ENCODE data around the gene NIPAL1. TPM values are rescaled to one million over a fixed set of nuclear protein-coding genes. Genes with fewer than 3 reads are reported as not detected.

Gene NIPAL1
- total RNA-seq, 4 donors from 2014 or later, result 30.2 to 37.5 (median 33.9) TPM

DNA sequence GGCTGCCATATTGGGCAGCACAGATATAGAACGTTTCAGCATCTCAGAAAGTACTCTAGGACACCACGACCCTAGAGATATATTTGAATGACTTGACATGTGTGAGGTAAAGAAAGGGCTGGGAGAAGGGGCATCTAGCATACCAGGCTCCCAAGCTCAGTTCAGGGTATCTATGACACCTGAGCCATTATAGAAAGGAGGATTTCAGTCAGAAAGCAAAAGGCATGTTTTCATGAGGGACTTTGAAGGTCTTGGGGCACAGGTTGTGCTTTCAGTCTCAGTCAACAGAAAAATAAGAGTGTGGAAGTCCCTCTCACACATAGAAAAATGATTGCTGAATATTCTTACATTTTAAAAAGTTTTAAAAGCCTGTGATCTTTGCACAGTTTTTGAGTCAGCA lies 51.6 kb downstream of the NIPAL1 start:
- intact Hi-C loops (cut with DNase I), result no loop called here
- Histone ChIP-seq H3K36me3 (no peaks in the 10 kb centered on the region), H3K9me3 (no peaks in the 10 kb centered on the region), H3K27me3 (no peaks in the 10 kb centered on the region), H3K4me1 (no peaks in the 10 kb centered on the region), H3K27ac (no peak overlapping the region), H3K4me3 (no peak overlapping the region)
- TF ChIP-seq, protein P1, sequence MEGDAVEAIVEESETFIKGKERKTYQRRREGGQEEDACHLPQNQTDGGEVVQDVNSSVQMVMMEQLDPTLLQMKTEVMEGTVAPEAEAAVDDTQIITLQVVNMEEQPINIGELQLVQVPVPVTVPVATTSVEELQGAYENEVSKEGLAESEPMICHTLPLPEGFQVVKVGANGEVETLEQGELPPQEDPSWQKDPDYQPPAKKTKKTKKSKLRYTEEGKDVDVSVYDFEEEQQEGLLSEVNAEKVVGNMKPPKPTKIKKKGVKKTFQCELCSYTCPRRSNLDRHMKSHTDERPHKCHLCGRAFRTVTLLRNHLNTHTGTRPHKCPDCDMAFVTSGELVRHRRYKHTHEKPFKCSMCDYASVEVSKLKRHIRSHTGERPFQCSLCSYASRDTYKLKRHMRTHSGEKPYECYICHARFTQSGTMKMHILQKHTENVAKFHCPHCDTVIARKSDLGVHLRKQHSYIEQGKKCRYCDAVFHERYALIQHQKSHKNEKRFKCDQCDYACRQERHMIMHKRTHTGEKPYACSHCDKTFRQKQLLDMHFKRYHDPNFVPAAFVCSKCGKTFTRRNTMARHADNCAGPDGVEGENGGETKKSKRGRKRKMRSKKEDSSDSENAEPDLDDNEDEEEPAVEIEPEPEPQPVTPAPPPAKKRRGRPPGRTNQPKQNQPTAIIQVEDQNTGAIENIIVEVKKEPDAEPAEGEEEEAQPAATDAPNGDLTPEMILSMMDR (IDR thresholded peaks at IDR 0.05), result no peak
- TF ChIP-seq POLR2A (IDR thresholded peaks at IDR 0.05), result no peak
- 63 to 68% methylated on average over 2 of the region's 2 CpGs for WGBS, 2 donors
- no peak for DNase-seq

DNA sequence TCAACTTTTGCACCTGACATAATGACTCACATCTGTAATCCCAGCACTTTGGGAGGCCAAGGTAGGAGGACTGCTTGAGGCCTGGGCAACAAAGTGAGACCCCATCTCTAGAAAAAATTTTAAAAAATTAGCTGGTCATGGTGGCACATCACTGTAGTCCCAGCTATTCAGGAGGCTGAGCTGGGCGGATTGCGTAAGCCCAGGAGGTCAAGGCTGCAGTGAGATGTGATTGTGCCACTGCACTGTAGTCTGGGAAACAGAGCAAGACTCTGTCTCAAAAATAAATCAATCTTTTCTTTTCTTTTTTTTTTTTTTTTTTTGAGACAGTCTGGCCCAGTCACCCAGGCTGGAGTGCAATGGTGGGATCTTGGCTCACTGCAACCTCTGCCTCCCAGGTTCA lies 52.5 kb downstream of the NIPAL1 start:
- intact Hi-C loops (cut with DNase I), result no loop called here
- no peaks in the 10 kb centered on the region for H3K9me3 ChIP-seq
- no peaks in the 10 kb centered on the region for H3K27me3 ChIP-seq
- H3K27ac ChIP-seq, result no peak overlapping the region
- no peak for TF ChIP-seq POLR2A (IDR thresholded peaks at IDR 0.05)
- TF ChIP-seq, protein P1 (IDR thresholded peaks at IDR 0.05), result no peak
- no peaks in the 10 kb centered on the region for H3K36me3 ChIP-seq
- 45 to 50% methylated on average over 2 of the region's 2 CpGs for WGBS, 2 donors
- no peaks in the 10 kb centered on the region for H3K4me1 ChIP-seq
- no peak for DNase-seq
- H3K4me3 ChIP-seq, result no peak overlapping the region

DNA sequence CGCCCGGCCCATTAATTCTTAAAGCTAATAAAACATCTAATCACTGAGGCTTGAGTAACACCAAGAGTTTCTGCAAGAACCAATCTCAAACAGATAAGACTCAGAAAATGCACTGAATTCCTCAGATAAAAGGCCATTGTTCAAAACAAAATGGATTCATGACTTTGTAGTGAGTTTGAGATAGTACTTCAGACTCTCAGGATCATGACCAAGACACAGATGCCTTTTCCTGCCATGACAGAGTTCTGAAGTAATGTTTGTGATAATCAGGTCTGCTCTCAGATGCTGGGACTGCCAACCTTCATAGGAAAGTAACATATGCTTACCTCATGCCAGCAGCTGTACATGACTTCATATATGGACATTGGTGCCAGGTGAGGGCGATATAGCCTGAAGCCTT lies 54.6 kb downstream of the NIPAL1 start:
- DNase-seq, result no peak
- no peak overlapping the region for H3K27ac ChIP-seq
- intact Hi-C loops (cut with DNase I), result no loop called here
- no peak overlapping the region for H3K4me3 ChIP-seq
- H3K36me3 ChIP-seq, result no peaks in the 10 kb centered on the region
- WGBS, 2 donors, result 67 to 86% methylated on average over 1 to 3 of the region's 3 CpGs
- TF ChIP-seq POLR2A (IDR thresholded peaks at IDR 0.05), result no peak
- TF ChIP-seq, protein P1 (IDR thresholded peaks at IDR 0.05), result no peak
- H3K9me3 ChIP-seq, result no peaks in the 10 kb centered on the region
- no peaks in the 10 kb centered on the region for H3K27me3 ChIP-seq
- no peaks in the 10 kb centered on the region for H3K4me1 ChIP-seq

DNA sequence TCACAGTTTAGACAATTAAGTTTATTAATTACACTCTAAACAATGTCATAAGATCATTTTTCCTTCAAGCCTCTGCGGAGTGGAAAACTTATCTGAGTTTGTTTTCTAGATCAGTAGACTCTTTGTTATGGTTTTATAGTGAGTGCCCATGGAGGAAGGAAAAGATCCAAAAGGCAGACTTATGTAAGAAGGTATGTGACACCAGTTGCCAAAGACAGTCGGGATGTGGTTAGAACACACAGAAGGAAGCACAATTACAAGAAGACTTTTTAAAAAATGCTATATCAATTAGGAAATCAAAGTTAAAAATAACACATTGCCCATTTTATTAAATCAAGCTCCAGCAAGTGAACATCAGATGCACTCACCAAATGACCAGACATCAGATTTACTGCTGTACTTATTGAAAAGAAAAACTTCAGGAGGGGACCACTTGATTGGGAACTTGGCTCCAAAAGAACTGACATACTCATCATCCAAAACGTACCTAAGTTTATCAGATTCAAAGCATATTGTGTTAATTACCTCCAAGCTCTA lies 57.1 kb downstream of the NIPAL1 start:
- H3K36me3 ChIP-seq, result no peaks in the 10 kb centered on the region
- no peak overlapping the region for H3K27ac ChIP-seq
- DNase-seq, result no peak
- TF ChIP-seq POLR2A (IDR thresholded peaks at IDR 0.05), result no peak
- TF ChIP-seq, protein P1 (IDR thresholded peaks at IDR 0.05), result no peak
- H3K4me1 ChIP-seq, result no peaks in the 10 kb centered on the region
- 52% methylated on average over 3 of the region's 3 CpGs for WGBS, 2 donors
- intact Hi-C loops (cut with DNase I), result no loop called here
- no peak overlapping the region for H3K4me3 ChIP-seq
- no peaks in the 10 kb centered on the region for H3K9me3 ChIP-seq
- H3K27me3 ChIP-seq, result no peaks in the 10 kb centered on the region

DNA sequence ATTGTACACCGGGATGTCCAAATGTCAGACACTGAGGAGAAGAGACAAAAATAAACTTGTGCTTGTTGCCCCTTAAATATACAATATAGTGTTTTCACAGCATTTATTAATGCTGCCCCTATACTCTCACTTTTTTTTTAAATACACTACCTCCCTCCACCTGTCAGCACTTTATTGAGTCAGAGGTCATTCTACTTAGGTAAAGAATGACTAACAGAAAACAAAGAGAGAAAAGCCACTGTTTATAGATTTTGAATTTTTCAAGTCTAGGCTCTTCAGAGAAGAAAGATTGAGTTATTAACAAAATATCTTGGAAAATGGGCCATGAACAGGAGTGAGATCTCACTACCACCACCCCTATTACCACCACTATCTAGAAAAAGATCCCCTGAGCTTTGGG lies 58.1 kb downstream of the NIPAL1 start:
- 69 to 86% methylated on average over 1 of the region's 1 CpG for WGBS, 2 donors
- intact Hi-C loops (cut with DNase I), result no loop called here
- no peaks in the 10 kb centered on the region for H3K36me3 ChIP-seq
- no peak overlapping the region for H3K27ac ChIP-seq
- no peaks in the 10 kb centered on the region for H3K9me3 ChIP-seq
- DNase-seq, result no peak
- no peaks in the 10 kb centered on the region for H3K27me3 ChIP-seq
- no peaks in the 10 kb centered on the region for H3K4me1 ChIP-seq
- TF ChIP-seq, protein P1 (IDR thresholded peaks at IDR 0.05), result no peak
- no peak for TF ChIP-seq POLR2A (IDR thresholded peaks at IDR 0.05)
- no peak overlapping the region for H3K4me3 ChIP-seq

Measured in esophagus squamous epithelium (tissue), 5 donors.